H1 (cell line): ENCODE results near the gene ZNF521. TPM values are rescaled to one million over a fixed set of nuclear protein-coding genes. Genes with fewer than 3 reads are reported as not detected.

Experiments
- CTCF ChIA-PET: fragments of 300-600 bp; sonication (Branson Sonifier 250); formaldehyde crosslinking; loops from one replicate; lab custom pipeline; 2021; ENCODE audit not compliant: partially characterized antibody; lab: Charles Lee
- POLR2A ChIA-PET: fragments of 300-600 bp; sonication (Branson Sonifier 250); formaldehyde crosslinking; loops from one replicate; lab custom pipeline; 2021; ENCODE audit warnings: inconsistent platforms; ENCODE audit not compliant: partially characterized antibody; lab: Charles Lee
- DNase-seq, 2 experiments: peaks; one replicate each; pipeline versions ENCODE4 v3.0.0 to v3.0.0-alpha.2; 2010 to 2022; ENCODE audit warnings: low spot score in 2 of 2, low read depth in 1 of 2, mixed read lengths in 1 of 2
- FAIRE-seq: peaks from 2 replicates; lab custom pipeline; 2011; peaks lifted over from hg19 to GRCh38; lab: Jason Lieb, UNC
- H2AFZ ChIP-seq: 2 replicates; pipeline ENCODE4 v1.8.1; 2012; ENCODE audit warnings: low read length, inconsistent platforms
- H2AK5ac ChIP-seq: 2 replicates; pipeline ENCODE4 v1.6.1; 2013; ENCODE audit warnings: low read depth, low read length
- H2BK120ac ChIP-seq: replicated peaks from 2 replicates; pipeline ENCODE3; 2013; ENCODE audit warnings: low read depth, low read length, inconsistent platforms
- H2BK12ac ChIP-seq: 2 replicates; pipeline ENCODE4 v1.6.1; 2013; ENCODE audit warnings: low read depth, low read length
- H2BK15ac ChIP-seq: 2 replicates; pipeline ENCODE4 v1.6.1; 2013; ENCODE audit warnings: low read length
- H2BK20ac ChIP-seq: 2 replicates; pipeline ENCODE4 v1.6.1; 2013; ENCODE audit warnings: low read length
- H2BK5ac ChIP-seq: 2 replicates; pipeline ENCODE4 v1.6.1; 2013; ENCODE audit warnings: low read depth, low read length
- H3K14ac ChIP-seq: 2 replicates; pipeline ENCODE4 v1.6.1; 2013; ENCODE audit warnings: inconsistent platforms; ENCODE audit not compliant: insufficient read length
- H3K18ac ChIP-seq: 2 replicates; pipeline ENCODE4 v1.6.1; 2013; ENCODE audit warnings: low read length; ENCODE audit errors: extremely low read depth
- H3K23ac ChIP-seq: 2 replicates; pipeline ENCODE4 v1.6.1; 2013; ENCODE audit warnings: inconsistent platforms; ENCODE audit not compliant: insufficient read length
- H3K23me2 ChIP-seq: 2 replicates; pipeline ENCODE4 v1.6.1; 2013; ENCODE audit warnings: low read depth, low read length
- H3K27ac ChIP-seq: 2 replicates; pipeline ENCODE4 v1.6.1; 2011; ENCODE audit warnings: low read depth, low read length, inconsistent platforms
- H3K27me3 ChIP-seq, 4 experiments: replicated peaks in 1 of 4; 1 replicate in 1 of 4; 2 replicates in 3 of 4; pipeline versions ENCODE4 v1.6.1 to v1.8.1; 2011 to 2013; ENCODE audit warnings: low read length in 3 of 4, mild to moderate bottlenecking in 3 of 4, inconsistent platforms in 2 of 4, mixed read lengths in 2 of 4, moderate library complexity in 1 of 4; ENCODE audit not compliant: control insufficient read depth in 3 of 4, insufficient read depth in 3 of 4; ENCODE audit errors: extremely low read depth in 1 of 4
- H3K36me3 ChIP-seq, 4 experiments: 2 replicates each; pipeline versions ENCODE4 v1.6.1 to v1.8.1; 2011 to 2013; ENCODE audit warnings: mild to moderate bottlenecking in 4 of 4, low read length in 3 of 4, moderate library complexity in 2 of 4, control low read depth in 1 of 4, inconsistent platforms in 1 of 4; ENCODE audit not compliant: insufficient read depth in 4 of 4, control insufficient read depth in 2 of 4
- H3K4ac ChIP-seq: replicated peaks from 2 replicates; pipeline ENCODE3; 2013; ENCODE audit warnings: low read length, low read depth, mixed read lengths, inconsistent platforms; ENCODE audit not compliant: insufficient read length
- H3K4me1 ChIP-seq, 4 experiments: replicated peaks in 1 of 4; 1 replicate in 1 of 4; 2 replicates in 3 of 4; pipeline versions ENCODE4 v1.6.1 to v1.8.1; 2011 to 2013; ENCODE audit warnings: low read length in 3 of 4, inconsistent platforms in 2 of 4, mixed read lengths in 1 of 4; ENCODE audit not compliant: insufficient read depth in 4 of 4, control insufficient read depth in 3 of 4
- H3K4me2 ChIP-seq, 2 experiments: 2 replicates each; pipeline versions ENCODE4 v1.6.1 to v1.8.1; 2011 to 2013; ENCODE audit warnings: low read depth in 2 of 2, low read length in 2 of 2, control low read depth in 1 of 2, inconsistent platforms in 1 of 2, mild to moderate bottlenecking in 1 of 2; ENCODE audit not compliant: insufficient read depth in 1 of 2
- H3K4me3 ChIP-seq, 4 experiments: fragments of 200-600, 300-600 bp in 1 of 4; sonication (generic), shearing (Covaris generic), sonication (Bioruptor Twin) in 1 of 4; 2 replicates each; pipeline versions ENCODE4 v1.5.1 to v1.8.1; 2011 to 2016; ENCODE audit warnings: low read length in 4 of 4, low read depth in 3 of 4, control low read depth in 2 of 4, inconsistent platforms in 2 of 4, mild to moderate bottlenecking in 2 of 4, mixed read lengths in 1 of 4, moderate library complexity in 1 of 4; ENCODE audit not compliant: insufficient read depth in 2 of 4; ENCODE audit errors: extremely low read depth in 1 of 4
- H3K56ac ChIP-seq: replicated peaks from 2 replicates; pipeline ENCODE3; 2013; ENCODE audit warnings: low read depth, mild to moderate bottlenecking, mixed read lengths, low read length, inconsistent platforms; ENCODE audit not compliant: insufficient read length
- H3K79me1 ChIP-seq: 2 replicates; pipeline ENCODE4 v1.6.1; 2013; ENCODE audit warnings: low read depth, low read length, control low read depth
- H3K79me2 ChIP-seq, 2 experiments: 2 replicates each; pipeline versions ENCODE4 v1.6.1 to v1.8.1; 2012 to 2013; ENCODE audit warnings: low read length in 2 of 2, mild to moderate bottlenecking in 2 of 2, inconsistent platforms in 1 of 2; ENCODE audit not compliant: insufficient read depth in 2 of 2, control insufficient read depth in 1 of 2
- H3K9ac ChIP-seq, 4 experiments: replicated peaks in 1 of 4; 1 replicate in 1 of 4; 2 replicates in 3 of 4; pipeline versions ENCODE4 v1.6.1 to v1.8.1; 2011 to 2013; ENCODE audit warnings: low read depth in 3 of 4, low read length in 3 of 4, control low read depth in 2 of 4, mild to moderate bottlenecking in 2 of 4, moderate library complexity in 2 of 4, inconsistent platforms in 1 of 4; ENCODE audit errors: extremely low read depth in 1 of 4
- H3K9me3 ChIP-seq, 2 experiments: 2 replicates each; pipeline versions ENCODE4 v1.6.1 to v1.8.1; 2012 to 2013; ENCODE audit warnings: mild to moderate bottlenecking in 2 of 2, moderate library complexity in 2 of 2, control low read depth in 1 of 2, inconsistent platforms in 1 of 2, low read depth in 1 of 2, low read length in 1 of 2, mixed read lengths in 1 of 2; ENCODE audit not compliant: insufficient read depth in 2 of 2
- H4K20me1 ChIP-seq, 2 experiments: replicated peaks in 1 of 2; 2 replicates each; pipeline versions ENCODE3 to v1.8.1; 2011 to 2013; ENCODE audit warnings: inconsistent platforms in 2 of 2, low read length in 2 of 2, mild to moderate bottlenecking in 1 of 2; ENCODE audit not compliant: insufficient read depth in 2 of 2, control insufficient read depth in 1 of 2
- H4K5ac ChIP-seq: 2 replicates; pipeline ENCODE4 v1.6.1; 2013; ENCODE audit warnings: low read length, low read depth, mixed read lengths, inconsistent platforms; ENCODE audit not compliant: insufficient read length
- H4K8ac ChIP-seq: 2 replicates; pipeline ENCODE4 v1.8.0; 2013; ENCODE audit warnings: mild to moderate bottlenecking, moderate library complexity, low read length, inconsistent platforms; ENCODE audit not compliant: insufficient read depth; ENCODE audit errors: extremely low read depth
- H4K91ac ChIP-seq: replicated peaks from 2 replicates; pipeline ENCODE3; 2013; ENCODE audit warnings: low read length, mixed read lengths, inconsistent platforms; ENCODE audit not compliant: insufficient read length
- CEBPB ChIP-seq: IDR thresholded peaks from 2 replicates; pipeline ENCODE4 v1.6.1; 2012; ENCODE audit warnings: low read depth, low read length
- TAF7 ChIP-seq: optimal IDR thresholded peaks from 2 replicates; pipeline ENCODE3; 2011; ENCODE audit warnings: low read depth, mild to moderate bottlenecking, inconsistent platforms, low read length, moderate library complexity, borderline replicate concordance
- WGBS, 2 experiments: shearing (Covaris generic) in 1 of 2; methylation state at CpG; one replicate each; pipeline versions ENCODE4 v1.1.6 to v1.1.7; 2013 to 2015; ENCODE audit warnings: low lambda C conversion rate in 2 of 2, mixed read lengths in 2 of 2, inconsistent platforms in 1 of 2, low coverage in 1 of 2, missing lambda C conversion rate in 1 of 2; ENCODE audit not compliant: insufficient replicate concordance in 2 of 2, insufficient coverage in 1 of 2, insufficient read length in 1 of 2; ENCODE audit errors: extremely low coverage in 1 of 2, missing lambda C conversion rate in 1 of 2; 5-methylcytosine and 5-hydroxymethylcytosine counted together
- polyA plus RNA-seq, 7 experiments: library from polyadenylated mRNA; depleted of rRNA in 3 of 7; stranded (reverse) in 5 of 7; unstranded in 2 of 7; fragments of >200 nt in 5 of 7; fragments of 200-250 nt in 2 of 7; gene quantifications; 1 replicate in 5 of 7; 2 replicates in 1 of 7; 4 replicates in 1 of 7; pipeline versions ENCODE4 v1.2.1 to v1.2.3, GENCODE V29; 2011 to 2013; ENCODE audit warnings: missing spikeins in 2 of 7, mixed read lengths in 2 of 7
- total RNA-seq: library from RNA; stranded (reverse); fragmentation: NEBNext Ultra II Directional; extraction: Animal tissue kit (Norgen Biotek cat#: 25700); gene quantifications from 2 replicates; pipeline ENCODE4 v1.2.1, GENCODE V29; 2021

The ZNF521 gene
- total and polyA plus RNA-seq, 2 of the 8 experiments (the other 6 are each of a cell fraction or from before 2014, with no cell fraction given), result 9.5 to 15.8 TPM

DNA sequence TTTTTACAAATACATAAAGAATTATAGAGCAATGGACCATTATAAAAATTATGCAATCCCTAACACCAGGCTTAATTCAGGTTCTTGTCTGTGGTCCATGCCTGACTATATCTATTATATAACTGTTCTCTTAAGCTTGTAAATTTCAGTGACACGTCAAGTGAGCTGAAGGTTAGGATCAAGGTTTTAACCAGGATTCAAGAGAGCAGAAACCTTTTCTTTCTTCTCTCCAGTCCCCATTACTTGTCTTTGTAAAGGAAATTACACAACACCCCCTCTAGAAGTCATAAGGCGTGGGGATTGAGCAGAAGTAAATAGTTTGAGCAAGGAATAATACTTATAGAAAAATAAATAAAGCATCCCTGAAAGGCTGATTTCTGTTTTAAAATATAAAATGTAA is 122.0 kb downstream of the ZNF521 start:
- H2BK20ac ChIP-seq, result no peak overlapping the region
- 73% methylated on average over 2 of the region's 2 CpGs; no CpG with 5 or more reads in 1 of the 2 experiments for WGBS, 2 experiments
- TF ChIP-seq TAF7 (no peak), CEBPB (no peak)
- TF ChIP-seq, all 59 proteins: peak for 0
- no peaks in the 10 kb centered on the region for H3K79me2 ChIP-seq
- no peak overlapping the region for H4K91ac ChIP-seq
- H3K79me1 ChIP-seq, result no peaks in the 10 kb centered on the region
- no peak overlapping the region for H4K8ac ChIP-seq
- H3K36me3 ChIP-seq, result peaks cover 0 to 20% (median 5%) of the 10 kb centered on the region in 4 experiments; a peak in 4 of 8 replicates
- POLR2A ChIA-PET, result interaction anchor here (1.6 kb wide), 1 partner anchor 9 kb away, joined by 4 read pairs; no protein-coding TSS in a partner anchor
- H3K23ac ChIP-seq, result no peak overlapping the region
- H3K27ac ChIP-seq, result no peak overlapping the region
- FAIRE-seq (no peak), DNase-seq (no peak)
- H2BK120ac ChIP-seq, result no peak overlapping the region
- H4K5ac ChIP-seq, result no peak overlapping the region
- CTCF ChIA-PET, result interaction anchor here (0.6 to 1.2 kb wide), 2 partner anchors 9 to 26 kb away, joined by 3 read pairs; no protein-coding TSS in a partner anchor
- no peaks in the 10 kb centered on the region for H3K23me2 ChIP-seq
- no peaks in the 10 kb centered on the region for H3K9me3 ChIP-seq
- no peak overlapping the region for H2AFZ ChIP-seq
- no peak overlapping the region for H2AK5ac ChIP-seq
- no peak overlapping the region for H3K4me2 ChIP-seq
- H3K18ac ChIP-seq, result no peak overlapping the region
- H4K20me1 ChIP-seq, result peaks cover 0 to 3% of the 10 kb centered on the region in 2 experiments
- no peak overlapping the region for H2BK5ac ChIP-seq
- H3K4ac ChIP-seq, result no peak overlapping the region
- peaks cover 0 to 6% (median 2%) of the 10 kb centered on the region in 4 experiments; a peak in 3 of 7 replicates for H3K4me1 ChIP-seq
- H3K56ac ChIP-seq, result no peak overlapping the region
- no peak overlapping the region for H3K9ac ChIP-seq
- H3K27me3 ChIP-seq, result no peaks in the 10 kb centered on the region
- no peak overlapping the region for H2BK12ac ChIP-seq
- no peak overlapping the region for H3K14ac ChIP-seq
- no peak overlapping the region for H2BK15ac ChIP-seq
- no peak overlapping the region for H3K4me3 ChIP-seq
